Endothelial cell (in vitro differentiated cells): ENCODE measurements around the gene KIF5B. TPM values are rescaled to one million over a fixed set of nuclear protein-coding genes. Genes with fewer than 3 reads are reported as not detected.

Experiments
- DNase-seq: peaks from one replicate; pipeline ENCODE4 v3.0.0; 2021; ENCODE audit warnings: low spot score
- H3K27ac Mint-ChIP-seq: one replicate; pipeline ENCODE4 v1.8.0; 2021; ENCODE audit warnings: mixed read lengths, inconsistent platforms; ENCODE audit not compliant: unreplicated experiment
- H3K27me3 Mint-ChIP-seq: one replicate; pipeline ENCODE4 v1.8.0; 2021; ENCODE audit warnings: mild to moderate bottlenecking, moderate library complexity, mixed read lengths, inconsistent platforms; ENCODE audit not compliant: unreplicated experiment
- H3K36me3 Mint-ChIP-seq: one replicate; pipeline ENCODE4 v1.8.0; 2021; ENCODE audit warnings: mild to moderate bottlenecking, low read depth, mixed read lengths, inconsistent platforms; ENCODE audit not compliant: unreplicated experiment
- H3K4me1 Mint-ChIP-seq: one replicate; pipeline ENCODE4 v1.8.0; 2021; ENCODE audit warnings: mild to moderate bottlenecking, mixed read lengths, inconsistent platforms; ENCODE audit not compliant: unreplicated experiment
- H3K4me3 Mint-ChIP-seq: one replicate; pipeline ENCODE4 v1.8.0; 2021; ENCODE audit warnings: mild to moderate bottlenecking, mixed read lengths, inconsistent platforms; ENCODE audit not compliant: unreplicated experiment
- H3K9me3 Mint-ChIP-seq: one replicate; pipeline ENCODE4 v1.8.0; 2021; ENCODE audit warnings: mixed read lengths, inconsistent platforms; ENCODE audit not compliant: unreplicated experiment
- CTCF ChIP-seq: fragments of 200-600 bp; sonication (generic); IDR thresholded peaks from one replicate; pipeline ENCODE4 v1.5.0; 2021; ENCODE audit warnings: antibody characterized with exemption; ENCODE audit not compliant: unreplicated experiment
- total RNA-seq: library from RNA; stranded (reverse); fragmentation: NEBNext Ultra II Directional; extraction: Animal tissue kit (Norgen Biotek cat#: 25700); gene quantifications from one replicate; pipeline ENCODE4 v1.2.1, GENCODE V29; 2021; ENCODE audit not compliant: unreplicated experiment

The KIF5B gene
- total RNA-seq, 1 donor from 2014 or later: 102 TPM

- H3K4me1 Mint-ChIP-seq: peaks cover 10% of the 10 kb centered on the region
- H3K27me3 Mint-ChIP-seq: peaks cover 5% of the 10 kb centered on the region
- peaks cover under 1% of the 10 kb centered on the region for H3K9me3 Mint-ChIP-seq
- no peak overlapping the region for H3K27ac Mint-ChIP-seq
- peaks cover 10% of the 10 kb centered on the region for H3K36me3 Mint-ChIP-seq
- TF ChIP-seq CTCF: no peak
- no peak overlapping the region for H3K4me3 Mint-ChIP-seq
- no peak for DNase-seq
Observed at GRCh38 chr10:31959461-31960173, 96.6 kb downstream of the KIF5B start.

Other genes with a start within 250 kb of the KIF5B start
- 39.0 TPM for gene ARHGAP12, start 127.6 kb downstream of the KIF5B start, total RNA-seq